Parathyroid adenoma (tissue), 2 donors: Measurements from ENCODE around the gene KCNK2.

Source experiments
- H2AFZ ChIP-seq: fragments of 300-600 bp; sonication (generic); one replicate; pipeline ENCODE4 v1.7.0; 2017; ENCODE audit warnings: antibody characterized with exemption, mild to moderate bottlenecking
- H3K27ac ChIP-seq: fragments of 300-600 bp; sonication (generic); one replicate; pipeline ENCODE4 v1.7.0; 2017
- H3K27me3 ChIP-seq: fragments of 300-600 bp; sonication (generic); one replicate; pipeline ENCODE4 v1.7.0; 2017; ENCODE audit warnings: low read length; ENCODE audit not compliant: control insufficient read depth, insufficient read depth
- H3K36me3 ChIP-seq: fragments of 300-600 bp; sonication (generic); one replicate; pipeline ENCODE4 v1.7.0; 2017; ENCODE audit warnings: low read length; ENCODE audit not compliant: control insufficient read depth, insufficient read depth
- H3K4me1 ChIP-seq: fragments of 300-600 bp; sonication (generic); one replicate; pipeline ENCODE4 v1.7.0; 2017; ENCODE audit warnings: control low read depth
- H3K4me2 ChIP-seq: fragments of 300-600 bp; sonication (generic); one replicate; pipeline ENCODE4 v1.7.0; 2017; ENCODE audit warnings: low read length
- H3K4me3 ChIP-seq: fragments of 300-600 bp; sonication (generic); one replicate; pipeline ENCODE4 v1.7.0; 2017; ENCODE audit warnings: low read depth, low read length
- H3K79me2 ChIP-seq: fragments of 300-600 bp; sonication (generic); one replicate; pipeline ENCODE4 v1.7.0; 2017; ENCODE audit warnings: control low read depth
- H3K9ac ChIP-seq: fragments of 300-600 bp; sonication (generic); one replicate; pipeline ENCODE4 v1.7.0; 2017; ENCODE audit warnings: mild to moderate bottlenecking
- H3K9me3 ChIP-seq: fragments of 300-600 bp; sonication (generic); one replicate; pipeline ENCODE4 v1.7.0; 2017; ENCODE audit warnings: low read length; ENCODE audit not compliant: control insufficient read depth
- CTCF ChIP-seq: fragments of 300-600 bp; sonication (generic); IDR thresholded peaks from one replicate; pipeline ENCODE4 v1.7.0; 2017; ENCODE audit warnings: antibody characterized with exemption, mild to moderate bottlenecking
- donor health status: primary hyperparathyroidism.

The KCNK2 gene

GRCh38 chr1:215279682-215280081 is 197.1 kb downstream of the KCNK2 start:
- H2AFZ ChIP-seq, result no peak overlapping the region
- no peak overlapping the region for H3K27ac ChIP-seq
- H3K9me3 ChIP-seq, result no peaks in the 10 kb centered on the region
- H3K4me3 ChIP-seq, result no peak overlapping the region
- H3K4me1 ChIP-seq, result no peaks in the 10 kb centered on the region
- no peaks in the 10 kb centered on the region for H3K79me2 ChIP-seq
- H3K36me3 ChIP-seq, result no peaks in the 10 kb centered on the region
- H3K9ac ChIP-seq, result no peak overlapping the region
- no peak overlapping the region for H3K4me2 ChIP-seq
- no peaks in the 10 kb centered on the region for H3K27me3 ChIP-seq
- no peak for TF ChIP-seq CTCF

GRCh38 chr1:215282557-215282956 is 200.0 kb downstream of the KCNK2 start:
- no peaks in the 10 kb centered on the region for H3K9me3 ChIP-seq
- H3K4me3 ChIP-seq, result no peak overlapping the region
- no peak overlapping the region for H2AFZ ChIP-seq
- H3K36me3 ChIP-seq, result no peaks in the 10 kb centered on the region
- no peak overlapping the region for H3K9ac ChIP-seq
- no peaks in the 10 kb centered on the region for H3K4me1 ChIP-seq
- H3K79me2 ChIP-seq, result no peaks in the 10 kb centered on the region
- no peak for TF ChIP-seq CTCF
- H3K27ac ChIP-seq, result no peak overlapping the region
- no peaks in the 10 kb centered on the region for H3K27me3 ChIP-seq
- no peak overlapping the region for H3K4me2 ChIP-seq

- H3K79me2 ChIP-seq, result no peaks in the 10 kb centered on the region
- H3K9me3 ChIP-seq, result no peaks in the 10 kb centered on the region
- H3K4me2 ChIP-seq, result no peak overlapping the region
- no peaks in the 10 kb centered on the region for H3K36me3 ChIP-seq
- H2AFZ ChIP-seq, result no peak overlapping the region
- H3K9ac ChIP-seq, result no peak overlapping the region
- no peaks in the 10 kb centered on the region for H3K4me1 ChIP-seq
- no peaks in the 10 kb centered on the region for H3K27me3 ChIP-seq
- H3K4me3 ChIP-seq, result no peak overlapping the region
- no peak overlapping the region for H3K27ac ChIP-seq
- no peak for TF ChIP-seq CTCF
These were observed 202.7 kb downstream of the KCNK2 start for GRCh38 chr1:215285013-215285800.
